A549 (cell line): ENCODE data around the gene USP20.

ENCODE experiments used
- EP300 ChIP-seq, 2 experiments: fragments of >200 bp; sonication (Bioruptor Twin); formaldehyde crosslinking; IDR thresholded peaks; 2 replicates in 1 of 2; 3 replicates in 1 of 2; pipeline ENCODE4 v1.6.1; 2016 to 2017
- HOXB5 ChIP-seq: fragments of 250-450 bp; sonication (Bioruptor Pico); IDR thresholded peaks from 2 replicates; pipeline ENCODE4 v1.5.0; 2020; ENCODE audit warnings: mild to moderate bottlenecking, moderate library complexity
- POLR2A ChIP-seq: IDR thresholded peaks from 2 replicates; pipeline ENCODE4 v1.6.1; 2012; ENCODE audit warnings: mild to moderate bottlenecking, low read length
- RCOR1 ChIP-seq: fragments of 150-350 bp; IDR thresholded peaks from 2 replicates; pipeline ENCODE4 v1.6.1; 2014; ENCODE audit warnings: antibody characterized with exemption, low read length, low read depth

DNA sequence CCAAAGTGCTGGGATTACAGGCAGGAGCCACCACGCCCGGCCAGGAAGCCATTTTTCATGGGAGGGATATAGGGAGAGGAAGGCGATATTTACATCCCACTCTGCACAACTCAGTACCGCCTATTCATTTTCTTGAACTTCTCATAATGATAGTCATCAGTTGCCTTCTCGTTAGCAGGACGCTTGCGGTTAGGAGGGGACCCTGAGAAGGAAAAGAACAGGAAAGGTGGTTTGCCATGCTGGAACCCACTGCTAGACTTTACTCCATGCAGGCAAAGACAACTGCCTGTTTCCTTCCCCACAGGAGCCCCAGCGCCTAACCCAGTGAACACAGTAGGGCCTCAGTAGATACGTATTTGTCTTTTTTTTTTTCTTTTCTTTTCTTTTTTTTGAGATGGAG is 7.2 kb upstream of the USP20 start:
- no peak for TF ChIP-seq POLR2A
- TF ChIP-seq EP300 (IDR thresholded peaks at IDR 0.05), result no peak
- no peak for TF ChIP-seq HOXB5 (CRISPR knock-in tag)
- no peak for TF ChIP-seq RCOR1
